GM12878 (cell line): ENCODE measurements around the gene KIF26A. TPM values are rescaled to one million over a fixed set of nuclear protein-coding genes. Genes with fewer than 3 reads are reported as not detected.

ENCODE experiments used
- ATAC-seq: fragments of 200-7000 bp; cut with Tn5 transposase; 3 replicates; pipeline ENCODE4 v1.9.1; 2020; ENCODE audit warnings: mild to moderate bottlenecking, moderate library complexity
- BruUV-seq: library from RNA; stranded (reverse); fragments of 400-500 nt; replicated peaks from 2 replicates; lab custom pipeline; 2021; lab: Mats Ljungman, UMichigan
- CTCF ChIA-PET: fragments of 300-600 bp; sonication (Branson Sonifier 250); formaldehyde crosslinking; extraction: SDS; loops from one replicate; lab custom pipeline; 2021; ENCODE audit warnings: inconsistent platforms; lab: Yijun Ruan, JAX
- POLR2A ChIA-PET: fragments of 350-600 bp; formaldehyde crosslinking; extraction: SDS; loops from one replicate; lab custom pipeline; 2021; ENCODE audit warnings: inconsistent platforms; lab: Charles Lee
- RAD21 ChIA-PET: fragments of 300-600 bp; sonication (Branson Sonifier 250); formaldehyde crosslinking; loops from one replicate; lab custom pipeline; 2023; ENCODE audit warnings: antibody characterized with exemption; ENCODE audit not compliant: unreplicated experiment; lab: Charles Lee
- SMC1A ChIA-PET: fragments of 300-600 bp; sonication (Branson Sonifier 250); formaldehyde crosslinking; loops from one replicate; lab custom pipeline; 2023; ENCODE audit not compliant: unreplicated experiment, uncharacterized antibody; lab: Charles Lee
- DNase-seq: peaks from one replicate; pipeline ENCODE4 v3.0.0-alpha.2; 2011; ENCODE audit warnings: low read depth, low spot score
- FAIRE-seq: peaks from 3 replicates; lab custom pipeline; 2011; peaks lifted over from hg19 to GRCh38; lab: Jason Lieb, UNC
- H2AFZ ChIP-seq: 2 replicates; pipeline ENCODE4 v1.6.0; 2011; ENCODE audit warnings: low read depth, low read length, control low read depth; ENCODE audit not compliant: control insufficient read depth
- H3K27ac ChIP-seq: 2 replicates; pipeline ENCODE4 v1.5.1; 2011; ENCODE audit warnings: control low read depth; ENCODE audit not compliant: control insufficient read depth, insufficient read depth
- H3K27me3 ChIP-seq, 2 experiments: replicated peaks in 1 of 2; 2 replicates each; pipeline versions ENCODE4 v1.6.0 to v1.6.1; 2011; ENCODE audit warnings: low read length in 1 of 2; ENCODE audit not compliant: control insufficient read depth in 2 of 2, insufficient read depth in 2 of 2
- H3K36me3 ChIP-seq, 2 experiments: 2 replicates each; pipeline ENCODE4 v1.5.1; 2011; ENCODE audit warnings: low read length in 1 of 2; ENCODE audit not compliant: control insufficient read depth in 2 of 2, insufficient read depth in 2 of 2
- H3K4me1 ChIP-seq: 2 replicates; pipeline ENCODE4 v1.6.1; 2011; ENCODE audit warnings: mild to moderate bottlenecking, low read length, moderate library complexity, mixed read lengths; ENCODE audit not compliant: control insufficient read depth, insufficient read depth
- H3K4me2 ChIP-seq: 2 replicates; pipeline ENCODE4 v1.6.0; 2011; ENCODE audit warnings: control low read depth; ENCODE audit not compliant: control insufficient read depth, insufficient read depth
- H3K4me3 ChIP-seq: fragments of 200-600 bp; sonication (generic); 2 replicates; pipeline ENCODE4 v1.5.1; 2016
- H3K79me2 ChIP-seq: 2 replicates; pipeline ENCODE4 v1.6.0; 2011; ENCODE audit warnings: low read length; ENCODE audit not compliant: control insufficient read depth, insufficient read depth
- H3K9ac ChIP-seq: 2 replicates; pipeline ENCODE4 v1.8.0; 2011; ENCODE audit warnings: low read length, control low read depth, mixed read lengths; ENCODE audit not compliant: control insufficient read depth, insufficient read depth
- H3K9me3 ChIP-seq: replicated peaks from 3 replicates; pipeline ENCODE4 v1.5.1; 2011; ENCODE audit warnings: mild to moderate bottlenecking, low read length; ENCODE audit not compliant: control insufficient read depth, insufficient read depth
- H4K20me1 ChIP-seq: 2 replicates; pipeline ENCODE4 v1.6.0; 2011; ENCODE audit not compliant: control insufficient read depth, insufficient read depth
- CBX5 ChIP-seq: sonication (generic); IDR thresholded peaks from 2 replicates; pipeline ENCODE4 v1.6.1; 2016; ENCODE audit warnings: low read depth, moderate library complexity, mild to moderate bottlenecking, inconsistent platforms
- CEBPB ChIP-seq, 2 experiments: fragments of 150-350 bp in 1 of 2; IDR thresholded peaks; 2 replicates each; pipeline ENCODE4 v1.6.1; 2012 to 2014; ENCODE audit warnings: low read depth in 2 of 2, low read length in 2 of 2, borderline replicate concordance in 1 of 2, inconsistent platforms in 1 of 2
- KAT2A ChIP-seq: conservative IDR thresholded peaks from 2 replicates; pipeline ENCODE4 v1.6.1; 2011; ENCODE audit warnings: low read depth, low read length; ENCODE audit not compliant: control insufficient read depth
- MTA3 ChIP-seq: IDR thresholded peaks from 2 replicates; pipeline ENCODE4 v1.6.1; 2012; ENCODE audit warnings: low read length, inconsistent platforms, borderline replicate concordance
- NR2F1 ChIP-seq: fragments of 450-650 bp; conservative IDR thresholded peaks from 2 replicates; pipeline ENCODE4 v1.6.1; 2017; ENCODE audit warnings: mild to moderate bottlenecking
- RAD51 ChIP-seq: fragments of 450-650 bp; IDR thresholded peaks from 2 replicates; pipeline ENCODE4 v1.6.1; 2016; ENCODE audit warnings: moderate library complexity, mild to moderate bottlenecking, inconsistent platforms
- RBBP5 ChIP-seq: fragments of 200-600 bp; sonication (generic); conservative IDR thresholded peaks from 2 replicates; pipeline ENCODE4 v1.6.1; 2016
- SMC3 ChIP-seq: IDR thresholded peaks from 2 replicates; pipeline ENCODE4 v1.6.1; 2011; ENCODE audit warnings: low read length, improper control_type of control experiment, borderline replicate concordance
- STAT3 ChIP-seq: IDR thresholded peaks from 2 replicates; pipeline ENCODE4 v1.6.1; 2011; ENCODE audit warnings: low read depth, low read length, improper control_type of control experiment
- ZBED1 ChIP-seq: IDR thresholded peaks from 2 replicates; pipeline ENCODE4 v1.6.1; 2016; ENCODE audit warnings: borderline replicate concordance
- WGBS: methylation state at CpG from one replicate; pipeline ENCODE4 v1.1.6; 2016; ENCODE audit warnings: low lambda C conversion rate; ENCODE audit not compliant: insufficient replicate concordance, insufficient coverage; ENCODE audit errors: missing lambda C conversion rate; 5-methylcytosine and 5-hydroxymethylcytosine counted together
- in situ Hi-C: fragments of 300-500 bp; cut with MboI; formaldehyde crosslinking; loops from 9 replicates; pipeline ENCODE4 v1.14.3; 2018; ENCODE audit warnings: mixed read lengths
- intact Hi-C: fragments of 100-400 bp; cut with micrococcal nuclease; formaldehyde crosslinking; loops from one replicate; pipeline ENCODE4 v1.14.2; 2022; ENCODE audit not compliant: unreplicated experiment
- polyA plus RNA-seq, 11 experiments: library from polyadenylated mRNA; depleted of rRNA in 4 of 11; unstranded in 6 of 11; stranded (reverse) in 5 of 11; fragments of >200 nt; fragmentation: Nextera tagmentation in 4 of 11; fragmentation: Illumina TruSeq in 1 of 11; extraction: Ambion mirVana in 4 of 11; extraction: Trizol in 1 of 11; gene quantifications; 1 replicate in 1 of 11; 2 replicates in 10 of 11; pipeline versions ENCODE4 v1.2.1 to v1.2.3, GENCODE V29; 2011 to 2016; ENCODE audit warnings: inconsistent platforms in 2 of 11, missing spikeins in 2 of 11, low read depth in 1 of 11
- total RNA-seq, 4 experiments: library from RNA; depleted of rRNA in 3 of 4; stranded (reverse); fragments of >200 nt in 3 of 4; fragmentation: Illumina TruSeq in 1 of 4; extraction: Trizol in 1 of 4; gene quantifications; 2 replicates each; pipeline versions ENCODE4 v1.2.1 to v1.2.3, GENCODE V29; 2013 to 2021
- TF ChIP-seq, protein P1 (sequence below): IDR thresholded peaks from 2 replicates; pipeline ENCODE4 v1.6.1; 2012; ENCODE audit warnings: improper control_type of control experiment, low read depth, low read length; ENCODE audit not compliant: insufficient replicate concordance
- TF ChIP-seq, protein P2 (sequence below): IDR thresholded peaks from 2 replicates; pipeline ENCODE4 v1.6.1; 2011; ENCODE audit warnings: low read depth, mild to moderate bottlenecking, low read length, moderate library complexity, borderline replicate concordance; ENCODE audit errors: extremely low read depth
- TF ChIP-seq, protein P3 (sequence below): IDR thresholded peaks from 2 replicates; pipeline ENCODE4 v1.6.1; 2012; ENCODE audit warnings: low read depth, low read length, improper control_type of control experiment
- TF ChIP-seq, protein P4 (sequence below): fragments of 450-650 bp; formaldehyde crosslinking; IDR thresholded peaks from 2 replicates; pipeline ENCODE4 v1.5.0; 2022; ENCODE audit warnings: mild to moderate bottlenecking, missing genetic modification characterization

Gene KIF26A
- total and polyA plus RNA-seq, 10 of the 15 experiments (the other 5 are each of a cell fraction or from before 2014, with no cell fraction given) = 0.05 TPM; not detected in 9

DNA sequence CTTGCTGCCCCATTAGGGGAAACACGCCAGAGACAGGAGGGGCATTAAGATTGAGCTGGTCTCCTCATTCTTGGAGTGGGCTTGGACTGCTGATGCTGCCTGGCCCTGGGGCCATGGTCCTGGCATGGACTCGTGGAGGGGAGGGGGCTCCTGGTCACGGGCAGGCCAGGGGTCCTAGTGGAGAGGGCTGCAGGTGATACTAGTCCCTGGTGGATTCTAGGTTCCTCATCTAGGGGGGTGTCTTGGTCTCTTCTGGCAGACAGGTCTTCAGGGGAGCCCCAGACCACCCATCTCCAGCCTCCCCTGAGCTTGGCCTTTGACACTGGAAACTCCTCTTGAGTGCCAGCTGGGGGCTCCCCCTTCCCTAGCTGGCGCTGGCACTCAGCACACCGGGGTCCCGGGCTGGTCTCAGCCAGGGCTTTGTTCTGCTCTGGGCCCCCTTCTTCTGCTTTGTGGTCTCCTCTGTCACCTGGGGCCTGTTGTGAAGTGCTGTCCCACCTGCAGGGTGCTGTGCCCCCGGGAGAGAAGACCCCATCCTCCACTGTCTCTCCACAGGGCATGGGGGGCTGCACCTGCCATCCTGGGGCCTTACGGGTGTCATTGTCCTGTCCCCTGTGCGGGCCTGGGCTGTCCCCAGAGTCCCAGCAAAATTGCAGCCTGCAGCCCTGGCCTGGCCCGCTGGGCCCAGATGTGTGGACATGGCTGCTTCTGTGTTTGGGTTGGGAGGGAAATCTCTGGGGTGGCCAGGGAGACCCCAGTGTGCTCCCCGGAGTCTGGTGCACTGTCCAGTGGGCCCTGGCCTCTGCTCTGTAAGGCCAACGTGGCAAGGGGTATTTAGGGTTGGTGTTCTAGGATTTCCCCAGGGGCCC, 2.3 kb downstream of the KIF26A start:
- no peak for FAIRE-seq
- no peaks in the 10 kb centered on the region for H3K4me1 ChIP-seq
- H3K27ac ChIP-seq = no peak overlapping the region
- no peak overlapping the region for H2AFZ ChIP-seq
- peaks cover 6 to 8% of the 10 kb centered on the region in 2 experiments; a peak in 3 of 4 replicates for H3K27me3 ChIP-seq
- no peak overlapping the region for H3K4me3 ChIP-seq
- no peak overlapping the region for H3K9ac ChIP-seq
- H3K79me2 ChIP-seq = no peaks in the 10 kb centered on the region
- TF ChIP-seq NR2F1 (no peak), CEBPB (IDR thresholded peaks at IDR 0.05; ENCODE audit: borderline replicate concordance in 1 of 2, low read depth in 2 of 2, low read length in 2 of 2) (no peak), ZBED1 (no peak), RAD51 (no peak), SMC3 (no peak), MTA3 (no peak), KAT2A (no peak), STAT3 (no peak), RBBP5 (no peak), CBX5 (no peak)
- TF ChIP-seq, protein P1, sequence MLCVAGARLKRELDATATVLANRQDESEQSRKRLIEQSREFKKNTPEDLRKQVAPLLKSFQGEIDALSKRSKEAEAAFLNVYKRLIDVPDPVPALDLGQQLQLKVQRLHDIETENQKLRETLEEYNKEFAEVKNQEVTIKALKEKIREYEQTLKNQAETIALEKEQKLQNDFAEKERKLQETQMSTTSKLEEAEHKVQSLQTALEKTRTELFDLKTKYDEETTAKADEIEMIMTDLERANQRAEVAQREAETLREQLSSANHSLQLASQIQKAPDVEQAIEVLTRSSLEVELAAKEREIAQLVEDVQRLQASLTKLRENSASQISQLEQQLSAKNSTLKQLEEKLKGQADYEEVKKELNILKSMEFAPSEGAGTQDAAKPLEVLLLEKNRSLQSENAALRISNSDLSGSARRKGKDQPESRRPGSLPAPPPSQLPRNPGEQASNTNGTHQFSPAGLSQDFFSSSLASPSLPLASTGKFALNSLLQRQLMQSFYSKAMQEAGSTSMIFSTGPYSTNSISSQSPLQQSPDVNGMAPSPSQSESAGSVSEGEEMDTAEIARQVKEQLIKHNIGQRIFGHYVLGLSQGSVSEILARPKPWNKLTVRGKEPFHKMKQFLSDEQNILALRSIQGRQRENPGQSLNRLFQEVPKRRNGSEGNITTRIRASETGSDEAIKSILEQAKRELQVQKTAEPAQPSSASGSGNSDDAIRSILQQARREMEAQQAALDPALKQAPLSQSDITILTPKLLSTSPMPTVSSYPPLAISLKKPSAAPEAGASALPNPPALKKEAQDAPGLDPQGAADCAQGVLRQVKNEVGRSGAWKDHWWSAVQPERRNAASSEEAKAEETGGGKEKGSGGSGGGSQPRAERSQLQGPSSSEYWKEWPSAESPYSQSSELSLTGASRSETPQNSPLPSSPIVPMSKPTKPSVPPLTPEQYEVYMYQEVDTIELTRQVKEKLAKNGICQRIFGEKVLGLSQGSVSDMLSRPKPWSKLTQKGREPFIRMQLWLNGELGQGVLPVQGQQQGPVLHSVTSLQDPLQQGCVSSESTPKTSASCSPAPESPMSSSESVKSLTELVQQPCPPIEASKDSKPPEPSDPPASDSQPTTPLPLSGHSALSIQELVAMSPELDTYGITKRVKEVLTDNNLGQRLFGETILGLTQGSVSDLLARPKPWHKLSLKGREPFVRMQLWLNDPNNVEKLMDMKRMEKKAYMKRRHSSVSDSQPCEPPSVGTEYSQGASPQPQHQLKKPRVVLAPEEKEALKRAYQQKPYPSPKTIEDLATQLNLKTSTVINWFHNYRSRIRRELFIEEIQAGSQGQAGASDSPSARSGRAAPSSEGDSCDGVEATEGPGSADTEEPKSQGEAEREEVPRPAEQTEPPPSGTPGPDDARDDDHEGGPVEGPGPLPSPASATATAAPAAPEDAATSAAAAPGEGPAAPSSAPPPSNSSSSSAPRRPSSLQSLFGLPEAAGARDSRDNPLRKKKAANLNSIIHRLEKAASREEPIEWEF = no peak
- TF ChIP-seq, protein P2, sequence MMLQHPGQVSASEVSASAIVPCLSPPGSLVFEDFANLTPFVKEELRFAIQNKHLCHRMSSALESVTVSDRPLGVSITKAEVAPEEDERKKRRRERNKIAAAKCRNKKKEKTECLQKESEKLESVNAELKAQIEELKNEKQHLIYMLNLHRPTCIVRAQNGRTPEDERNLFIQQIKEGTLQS = no peak
- TF ChIP-seq, protein P3, sequence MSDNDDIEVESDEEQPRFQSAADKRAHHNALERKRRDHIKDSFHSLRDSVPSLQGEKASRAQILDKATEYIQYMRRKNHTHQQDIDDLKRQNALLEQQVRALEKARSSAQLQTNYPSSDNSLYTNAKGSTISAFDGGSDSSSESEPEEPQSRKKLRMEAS = no peak
- TF ChIP-seq, protein P4, sequence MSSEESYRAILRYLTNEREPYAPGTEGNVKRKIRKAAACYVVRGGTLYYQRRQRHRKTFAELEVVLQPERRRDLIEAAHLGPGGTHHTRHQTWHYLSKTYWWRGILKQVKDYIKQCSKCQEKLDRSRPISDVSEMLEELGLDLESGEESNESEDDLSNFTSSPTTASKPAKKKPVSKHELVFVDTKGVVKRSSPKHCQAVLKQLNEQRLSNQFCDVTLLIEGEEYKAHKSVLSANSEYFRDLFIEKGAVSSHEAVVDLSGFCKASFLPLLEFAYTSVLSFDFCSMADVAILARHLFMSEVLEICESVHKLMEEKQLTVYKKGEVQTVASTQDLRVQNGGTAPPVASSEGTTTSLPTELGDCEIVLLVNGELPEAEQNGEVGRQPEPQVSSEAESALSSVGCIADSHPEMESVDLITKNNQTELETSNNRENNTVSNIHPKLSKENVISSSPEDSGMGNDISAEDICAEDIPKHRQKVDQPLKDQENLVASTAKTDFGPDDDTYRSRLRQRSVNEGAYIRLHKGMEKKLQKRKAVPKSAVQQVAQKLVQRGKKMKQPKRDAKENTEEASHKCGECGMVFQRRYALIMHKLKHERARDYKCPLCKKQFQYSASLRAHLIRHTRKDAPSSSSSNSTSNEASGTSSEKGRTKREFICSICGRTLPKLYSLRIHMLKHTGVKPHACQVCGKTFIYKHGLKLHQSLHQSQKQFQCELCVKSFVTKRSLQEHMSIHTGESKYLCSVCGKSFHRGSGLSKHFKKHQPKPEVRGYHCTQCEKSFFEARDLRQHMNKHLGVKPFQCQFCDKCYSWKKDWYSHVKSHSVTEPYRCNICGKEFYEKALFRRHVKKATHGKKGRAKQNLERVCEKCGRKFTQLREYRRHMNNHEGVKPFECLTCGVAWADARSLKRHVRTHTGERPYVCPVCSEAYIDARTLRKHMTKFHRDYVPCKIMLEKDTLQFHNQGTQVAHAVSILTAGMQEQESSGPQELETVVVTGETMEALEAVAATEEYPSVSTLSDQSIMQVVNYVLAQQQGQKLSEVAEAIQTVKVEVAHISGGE (CRISPR knock-in tag) = no peak
- POLR2A ChIA-PET = no interaction called here
- DNase-seq = no peak
- 21% methylated on average over 12 of the region's 12 CpGs for WGBS
- intact Hi-C loops (no loop called here), in situ Hi-C loops (loop anchor here (5.0 kb wide), 1 partner anchor 422 kb away; no protein-coding TSS in a partner anchor)
- H3K9me3 ChIP-seq = no peaks in the 10 kb centered on the region; the same call in 2 of the 3 replicates
- CTCF ChIA-PET = interaction anchor here (1.3 kb wide), 1 partner anchor 96 kb away, joined by 3 read pairs; no protein-coding TSS in a partner anchor
- no peaks in the 10 kb centered on the region for H3K36me3 ChIP-seq
- no peak overlapping the region for H3K4me2 ChIP-seq
- ATAC-seq = no peak
- SMC1A ChIA-PET = no interaction called here
- no TSS peak for BruUV-seq
- RAD21 ChIA-PET = no interaction called here
- H4K20me1 ChIP-seq = no peaks in the 10 kb centered on the region
